GM12865 (cell line): Measurements from ENCODE around the gene ANGPTL2.
A peak's percentile ranks its signal among the peaks of the same experiment; 100 is the strongest.

Source experiments
- DNase-seq: peaks from one replicate; pipeline ENCODE4 v3.0.0; 2010; ENCODE audit warnings: low read depth
- H3K4me3 ChIP-seq: 2 replicates; pipeline ENCODE4 v1.5.1; 2011; ENCODE audit warnings: mild to moderate bottlenecking, low read depth, low read length, control low read depth
- CTCF ChIP-seq: IDR thresholded peaks from 2 replicates; pipeline ENCODE4 v1.5.1; 2011; ENCODE audit warnings: low read length, control low read depth, low read depth, inconsistent platforms; ENCODE audit not compliant: insufficient read depth; ENCODE audit errors: missing control alignments

Gene ANGPTL2

DNA sequence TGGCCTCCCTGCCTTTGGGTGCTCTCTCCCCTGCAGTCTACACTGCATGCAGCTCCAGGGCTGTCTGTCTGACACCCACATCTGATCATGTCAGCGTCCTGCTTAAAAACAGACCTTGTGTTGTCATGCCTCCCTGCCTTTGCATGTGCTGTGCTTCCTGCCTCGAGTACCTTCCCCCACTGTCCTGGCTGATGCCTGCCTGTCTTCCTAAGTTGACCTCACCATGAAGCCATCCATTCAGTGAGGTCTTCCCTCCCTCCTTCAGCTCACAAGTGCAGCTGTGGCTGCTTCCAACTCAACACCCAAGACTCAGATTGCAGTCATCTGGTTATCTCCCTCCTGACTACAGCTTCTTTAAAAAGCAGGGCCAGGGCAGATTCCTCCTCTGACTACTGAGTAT lies 5.5 kb downstream of the ANGPTL2 start:
- DNase-seq: peak; percentile 52
- no peak overlapping the region for H3K4me3 ChIP-seq
- no peak for TF ChIP-seq CTCF

DNA sequence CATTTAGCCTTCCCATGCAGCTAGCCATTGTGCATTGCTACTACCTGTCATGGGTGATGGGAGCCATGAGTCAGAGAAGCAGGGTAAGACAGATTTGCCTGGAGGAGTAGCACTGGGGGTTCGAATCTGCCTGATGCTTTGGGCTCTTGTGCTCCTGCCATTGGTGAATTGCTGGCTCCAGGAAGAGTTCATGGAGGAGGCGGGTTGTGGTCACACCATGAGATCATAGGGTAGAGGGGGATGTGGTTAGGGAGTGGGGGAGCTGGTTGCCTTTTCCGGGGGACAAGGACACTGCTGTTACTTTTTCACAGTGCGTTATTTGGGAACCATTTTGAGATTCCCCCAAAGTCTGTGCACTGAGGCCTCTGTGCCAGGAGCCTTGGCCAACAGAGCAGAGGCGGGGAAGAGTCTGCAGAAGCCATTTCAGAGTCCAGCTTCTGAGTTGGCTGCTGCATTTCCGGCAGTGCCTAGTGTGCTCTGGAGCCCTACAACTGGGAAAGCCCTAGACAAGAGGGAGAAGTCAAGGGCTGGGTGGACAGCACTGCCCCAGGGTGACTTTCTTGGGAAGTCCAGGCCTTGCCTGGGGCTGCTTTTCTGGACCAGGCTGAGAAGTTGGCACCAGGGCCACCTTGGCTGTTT lies 6.2 kb downstream of the ANGPTL2 start:
- no peak overlapping the region for H3K4me3 ChIP-seq
- no peak for TF ChIP-seq CTCF
- no peak for DNase-seq

GRCh38 chr9:127114606-127115005 lies 7.8 kb downstream of the ANGPTL2 start:
- DNase-seq: no peak
- no peak for TF ChIP-seq CTCF
- H3K4me3 ChIP-seq: no peak overlapping the region

DNA sequence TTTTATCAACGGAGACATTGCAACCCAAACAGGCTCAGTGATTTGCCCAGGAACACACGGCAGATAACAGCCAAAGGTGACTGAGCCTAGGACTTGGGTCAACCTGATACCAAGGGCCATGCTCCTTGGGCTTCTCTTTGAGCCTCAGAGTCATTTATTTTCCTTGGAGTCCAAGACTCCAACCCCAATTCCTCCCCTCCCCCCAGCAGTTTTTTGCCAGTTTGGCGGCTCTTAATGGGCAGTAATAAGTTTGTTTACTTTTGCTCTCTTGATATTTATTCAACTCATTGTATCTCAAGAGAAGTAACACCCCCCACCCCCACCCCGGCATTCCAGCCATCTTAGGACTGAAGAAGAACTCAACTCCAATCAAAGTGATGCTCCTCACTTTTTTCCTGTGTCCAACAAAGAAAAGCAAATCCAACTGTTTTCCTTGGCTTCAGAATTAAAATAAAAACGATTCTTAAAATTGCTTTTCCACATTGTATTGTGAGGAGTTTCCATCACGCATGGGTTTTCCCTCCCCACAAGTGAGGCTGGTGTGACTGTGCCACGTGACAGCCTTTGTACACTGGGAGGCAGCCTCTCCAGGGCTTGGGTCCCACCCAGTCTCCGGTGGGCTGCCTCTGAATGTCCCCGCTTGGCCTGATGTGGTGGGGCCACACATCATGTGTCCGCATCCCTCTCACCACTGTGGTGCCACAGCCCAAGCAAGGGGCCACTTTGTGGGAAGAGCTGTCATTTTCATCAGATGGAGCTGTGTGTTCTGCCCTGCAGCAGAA lies 9.1 kb downstream of the ANGPTL2 start:
- no peak for DNase-seq
- TF ChIP-seq CTCF: no peak
- H3K4me3 ChIP-seq: no peak overlapping the region

DNA sequence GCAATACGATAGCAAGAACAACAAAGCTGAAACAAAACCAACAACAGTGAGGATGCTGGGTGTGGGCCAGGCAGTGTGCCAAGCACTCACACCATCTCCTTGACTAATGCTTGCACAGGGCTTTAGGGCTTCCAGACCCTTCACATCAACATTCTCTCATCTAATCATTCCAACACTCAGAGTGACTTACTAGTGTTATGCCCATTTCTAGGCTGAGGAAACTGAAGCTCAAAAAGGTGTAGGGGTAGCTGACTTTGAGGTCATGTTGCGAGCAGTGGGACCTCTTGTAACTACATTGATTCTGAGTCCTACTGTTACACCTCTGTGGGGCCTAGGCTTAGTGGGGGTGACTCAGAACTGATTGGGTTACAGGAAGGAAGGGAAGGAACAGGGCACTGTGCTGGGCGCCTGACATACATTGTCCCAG lies 9.7 kb downstream of the ANGPTL2 start:
- TF ChIP-seq CTCF: no peak
- no peak for DNase-seq
- no peak overlapping the region for H3K4me3 ChIP-seq

- no peak for DNase-seq
- H3K4me3 ChIP-seq: no peak overlapping the region
- TF ChIP-seq CTCF: no peak
Measured at GRCh38 chr9:127112056-127112455, 10.4 kb downstream of the ANGPTL2 start.
